Kidney (tissue), 14 donors: ENCODE measurements around the gene FUT1. TPM values are rescaled to one million over a fixed set of nuclear protein-coding genes. Genes with fewer than 3 reads are reported as not detected.

Experiments
- DNase-seq, 5 donors: peaks; one replicate each; pipeline ENCODE4 v3.0.0-alpha.2; 2013 to 2020
- FAIRE-seq: peaks from 2 replicates; lab custom pipeline; 2012; peaks lifted over from hg19 to GRCh38; lab: Jason Lieb, UNC
- H3K27ac ChIP-seq, 2 donors: one replicate each; pipeline ENCODE4 v1.7.0; 2013; ENCODE audit warnings: low read depth in 2 of 2, low read length in 2 of 2, inconsistent platforms in 1 of 2
- H3K27me3 ChIP-seq: one replicate; pipeline ENCODE4 v1.7.1; 2013; ENCODE audit warnings: low read length, inconsistent platforms; ENCODE audit not compliant: control insufficient read depth, insufficient read depth
- H3K36me3 ChIP-seq, 3 donors: one replicate each; pipeline versions ENCODE4 v1.7.0 to v1.7.1; 2013; ENCODE audit warnings: low read length in 3 of 3, control low read depth in 1 of 3, inconsistent platforms in 1 of 3; ENCODE audit not compliant: insufficient read depth in 3 of 3, control insufficient read depth in 2 of 3
- H3K4me1 ChIP-seq, 3 donors: one replicate each; pipeline versions ENCODE4 v1.7.0 to v1.7.1; 2013; ENCODE audit warnings: low read length in 3 of 3, inconsistent platforms in 1 of 3, low read depth in 1 of 3; ENCODE audit not compliant: control insufficient read depth in 2 of 3, insufficient read depth in 2 of 3
- H3K4me3 ChIP-seq, 3 donors: one replicate each; pipeline versions ENCODE4 v1.7.0 to v1.8.1; 2013; ENCODE audit warnings: low read length in 3 of 3, control low read depth in 1 of 3, inconsistent platforms in 1 of 3
- H3K9ac ChIP-seq, 3 donors: one replicate each; pipeline versions ENCODE4 v1.7.0 to v1.7.1; 2013; ENCODE audit warnings: low read length in 3 of 3, control low read depth in 1 of 3, inconsistent platforms in 1 of 3
- H3K9me3 ChIP-seq, 3 donors: one replicate each; pipeline versions ENCODE4 v1.7.0 to v1.7.1; 2013; ENCODE audit warnings: low read length in 3 of 3, control low read depth in 1 of 3, inconsistent platforms in 1 of 3; ENCODE audit not compliant: control insufficient read depth in 2 of 3, insufficient read depth in 1 of 3
- CTCF ChIP-seq: IDR thresholded peaks from 3 replicates; pipeline ENCODE4 v1.5.1; 2012; ENCODE audit warnings: mild to moderate bottlenecking, moderate library complexity, borderline replicate concordance; ENCODE audit not compliant: insufficient read depth; ENCODE audit errors: extremely low read depth
- intact Hi-C: fragments of 100-400 bp; cut with DNase I; formaldehyde crosslinking; loops from one replicate; pipeline ENCODE4 v1.11.1; 2022
- polyA plus RNA-seq: library from polyadenylated mRNA; stranded (reverse); fragments of 350-450 nt; fragmentation: Illumina TruSeq; extraction: RNeasy Lipid Tissue Mini Kit (QIAGEN cat#74804); gene quantifications from one replicate; pipeline ENCODE4 v1.2.3, GENCODE V29; 2014; ENCODE audit warnings: low read depth, low replicate concordance; ENCODE audit not compliant: insufficient read depth
- total RNA-seq: library from RNA; stranded (reverse); fragmentation: NEBNext Ultra II Directional; extraction: Animal tissue kit (Norgen Biotek cat#: 25700); gene quantifications from one replicate; pipeline ENCODE4 v1.2.1, GENCODE V29; 2021
- donor health status: control.
- donor health status: control.
- donor health status: control.
- donor health status: control.
- donor health status: control.
- donor health status: DM: yes; HTN: yes; CAD: no.
- donor health status: Normal renal cell carcinoma (clear cell type).

FUT1 gene
- total and polyA plus RNA-seq, 2 donors from 2014 or later, result 2.3 to 4.3 TPM

- no peak overlapping the region for H3K27ac ChIP-seq
- no peak overlapping the region for H3K4me3 ChIP-seq
- no peak for DNase-seq
- no peaks in the 10 kb centered on the region for H3K9me3 ChIP-seq
- H3K9ac ChIP-seq, result no peak overlapping the region
- intact Hi-C loops, result no loop called here
- FAIRE-seq, result no peak
- TF ChIP-seq CTCF, result no peak
- peaks cover 0 to 3% (median 2%) of the 10 kb centered on the region in 3 donors for H3K4me1 ChIP-seq
- no peaks in the 10 kb centered on the region for H3K36me3 ChIP-seq
- no peaks in the 10 kb centered on the region for H3K27me3 ChIP-seq
These were observed 25.3 kb upstream of the FUT1 start for GRCh38 chr19:48777720-48778119.

GRCh38 chr19:48777139-48777538 is 24.7 kb upstream of the FUT1 start:
- intact Hi-C loops, result no loop called here
- no peak for TF ChIP-seq CTCF
- Histone ChIP-seq H3K9me3 (no peaks in the 10 kb centered on the region), H3K4me3 (no peak overlapping the region), H3K27me3 (no peaks in the 10 kb centered on the region), H3K36me3 (no peaks in the 10 kb centered on the region), H3K4me1 (peaks cover 0 to 5% (median 3%) of the 10 kb centered on the region in 3 donors), H3K9ac (no peak overlapping the region), H3K27ac (no peak overlapping the region)
- FAIRE-seq, result no peak
- no peak for DNase-seq

GRCh38 chr19:48772503-48772953 is 20.1 kb upstream of the FUT1 start:
- H3K9me3 ChIP-seq, result no peaks in the 10 kb centered on the region
- H3K27ac ChIP-seq, result no peak overlapping the region
- H3K27me3 ChIP-seq, result no peaks in the 10 kb centered on the region
- H3K9ac ChIP-seq, result no peak overlapping the region
- TF ChIP-seq CTCF, result no peak
- DNase-seq (peak in 1 of 5 donors; percentile 50), FAIRE-seq (no peak)
- peaks cover 0 to 3% (median 0%) of the 10 kb centered on the region in 3 donors for H3K4me1 ChIP-seq
- H3K36me3 ChIP-seq, result no peaks in the 10 kb centered on the region
- no peak overlapping the region for H3K4me3 ChIP-seq
- intact Hi-C loops, result no loop called here
